ENCODE results near the gene POLRMT. TPM values are rescaled to one million over a fixed set of nuclear protein-coding genes. Genes with fewer than 3 reads are reported as not detected.
A peak's percentile ranks its signal among the peaks of the same experiment; 100 is the strongest.

POLRMT gene
- total and polyA plus RNA-seq, 4 experiments from 2014 or later, result 31.6 to 103 (median 78.6) TPM

GRCh38 chr19:678791-679388, 45.6 kb upstream of the POLRMT start:
- H3K4me1 Mint-ChIP-seq, result peaks cover 0 to 11% (median 3%) of the 10 kb centered on the region in 4 donors

GRCh38 chr19:677601-678436, 44.5 kb upstream of the POLRMT start:
- peaks cover 13% of the 10 kb centered on the region for H3K4me1 ChIP-seq (ENCODE audit: insufficient read depth, low read length)
- H3K9me3 ChIP-seq (ENCODE audit: control insufficient read depth in 1 of 2, low read length in 2 of 2), result no peaks in the 10 kb centered on the region
- H3K36me3 ChIP-seq (ENCODE audit: insufficient read depth, low read length), result no peaks in the 10 kb centered on the region
- ChIA-PET CTCF (ENCODE audit: partially characterized antibody) (interaction anchor here (1.1 kb wide), 1 partner anchor 11 kb away, joined by 3 read pairs; no protein-coding TSS in a partner anchor), POLR2A (ENCODE audit: partially characterized antibody) (interaction anchor here (0.6 to 5.2 kb wide), 3 partner anchors 15 to 592 kb away, joined by 3 to 33 read pairs (median 4); partner anchors contain the start of genes CIRBP and RNF126)
- DNase-seq, result peak in 1 of 5 donors; percentile 13
- H3K27ac Mint-ChIP-seq, result no peak overlapping the region
- peaks cover 0 to 4% (median 0%) of the 10 kb centered on the region in 8 donors for H3K9me3 Mint-ChIP-seq
- peak overlapping the region in 3 of 8 donors; percentile 24 to 59 (median 31) for H3K4me3 Mint-ChIP-seq
- H3K27ac ChIP-seq (ENCODE audit: low read depth, low read length), result no peak overlapping the region
- peaks cover 0 to 11% (median 3%) of the 10 kb centered on the region in 4 donors for H3K4me1 Mint-ChIP-seq
- peaks cover 15 to 17% of the 10 kb centered on the region in 2 donors for H3K27me3 Mint-ChIP-seq
- H3K4me3 ChIP-seq (ENCODE audit: low read length in 2 of 2), result no peak overlapping the region
- H3K36me3 Mint-ChIP-seq, result no peaks in the 10 kb centered on the region
- H3K27me3 ChIP-seq (ENCODE audit: insufficient read depth, low read length), result peaks cover 5% of the 10 kb centered on the region
- intact Hi-C loops (cut with micrococcal nuclease), result no loop called here

More at GRCh38 chr19:678791-679388, 45.6 kb upstream of the POLRMT start:
- no peak overlapping the region for H3K27ac ChIP-seq (ENCODE audit: low read depth, low read length)
- intact Hi-C loops (cut with micrococcal nuclease), result no loop called here
- ChIA-PET CTCF (ENCODE audit: partially characterized antibody) (interaction anchor here (1.1 to 2.0 kb wide), 3 partner anchors 12 to 168 kb away, joined by 3 to 8 read pairs (median 3); partner anchors contain the start of gene RNF126), POLR2A (ENCODE audit: partially characterized antibody) (interaction anchor here (0.7 to 5.2 kb wide), 11 partner anchors 8 to 596 kb away, joined by 3 to 33 read pairs (median 3); partner anchors contain the start of genes FAM174C and RNF126)
- H3K4me1 ChIP-seq (ENCODE audit: insufficient read depth, low read length), result peaks cover 13% of the 10 kb centered on the region
- Mint-ChIP-seq H3K27me3 (peaks cover 12 to 13% of the 10 kb centered on the region in 2 donors), H3K27ac (peak overlapping the region in 5 of 7 donors; percentile 7 to 64 (median 42)), H3K36me3 (no peaks in the 10 kb centered on the region), H3K9me3 (peaks cover 0 to 4% (median 0%) of the 10 kb centered on the region in 8 donors), H3K4me3 (peak overlapping the region; percentile 38 to 75 (median 70))
- no peaks in the 10 kb centered on the region for H3K36me3 ChIP-seq (ENCODE audit: insufficient read depth, low read length)
- H3K27me3 ChIP-seq (ENCODE audit: insufficient read depth, low read length), result peaks cover 5% of the 10 kb centered on the region
- H3K9me3 ChIP-seq (ENCODE audit: control insufficient read depth in 1 of 2, low read length in 2 of 2), result no peaks in the 10 kb centered on the region
- H3K4me3 ChIP-seq (ENCODE audit: low read length in 2 of 2), result no peak overlapping the region
- peak in 1 of 5 donors; percentile 36 for DNase-seq

- H3K4me1 Mint-ChIP-seq, result peaks cover 0 to 11% (median 3%) of the 10 kb centered on the region in 4 donors
- no peak overlapping the region for H3K4me3 ChIP-seq (ENCODE audit: low read length in 2 of 2)
- peaks cover 0 to 4% (median 0%) of the 10 kb centered on the region in 8 donors for H3K9me3 Mint-ChIP-seq
- peaks cover 13% of the 10 kb centered on the region for H3K4me1 ChIP-seq (ENCODE audit: insufficient read depth, low read length)
- H3K27ac Mint-ChIP-seq, result no peak overlapping the region
- H3K36me3 ChIP-seq (ENCODE audit: insufficient read depth, low read length), result no peaks in the 10 kb centered on the region
- intact Hi-C loops (cut with micrococcal nuclease), result no loop called here
- CTCF ChIA-PET (ENCODE audit: partially characterized antibody), result no interaction called here
- peak in 1 of 5 donors; percentile 22 for DNase-seq
- no peak overlapping the region for H3K27ac ChIP-seq (ENCODE audit: low read depth, low read length)
- no peak overlapping the region for H3K4me3 Mint-ChIP-seq
- POLR2A ChIA-PET (ENCODE audit: partially characterized antibody), result interaction anchor here (0.6 to 5.2 kb wide), 5 partner anchors 14 to 592 kb away, joined by 3 to 33 read pairs (median 3); partner anchors contain the start of genes CIRBP and RNF126
- H3K27me3 ChIP-seq (ENCODE audit: insufficient read depth, low read length), result peaks cover 5% of the 10 kb centered on the region
- H3K27me3 Mint-ChIP-seq, result peaks cover 15 to 17% of the 10 kb centered on the region in 2 donors
- no peaks in the 10 kb centered on the region for H3K9me3 ChIP-seq (ENCODE audit: control insufficient read depth in 1 of 2, low read length in 2 of 2)
- H3K36me3 Mint-ChIP-seq, result no peaks in the 10 kb centered on the region
Measured at GRCh38 chr19:677201-677600, 43.9 kb upstream of the POLRMT start.

GRCh38 chr19:676339-677105, 43.2 kb upstream of the POLRMT start, which contains the start of gene FSTL3:
Gene FSTL3 (plus strand): TSS chr19:676392. CDS start chr19:676424, 32 bp downstream.
- Histone ChIP-seq H3K9me3 (ENCODE audit: control insufficient read depth in 1 of 2, low read length in 2 of 2) (no peaks in the 10 kb centered on the region), H3K36me3 (ENCODE audit: insufficient read depth, low read length) (no peaks in the 10 kb centered on the region), H3K4me3 (ENCODE audit: low read length in 2 of 2) (no peak within 1 kb of the TSS), H3K27ac (ENCODE audit: low read depth, low read length) (no peak within 1 kb of the TSS), H3K27me3 (ENCODE audit: insufficient read depth, low read length) (peaks cover 5% of the 10 kb centered on the region), H3K4me1 (ENCODE audit: insufficient read depth, low read length) (peaks cover 12% of the 10 kb centered on the region)
- Mint-ChIP-seq H3K27ac (peak within 1 kb of the TSS in 1 of 7 donors; percentile 75), H3K9me3 (peaks cover 0 to 4% (median 0%) of the 10 kb centered on the region in 8 donors), H3K4me1 (peaks cover 0 to 11% (median 3%) of the 10 kb centered on the region in 4 donors), H3K36me3 (no peaks in the 10 kb centered on the region), H3K4me3 (peak within 1 kb of the TSS in 5 of 8 donors; percentile 15 to 70 (median 51)), H3K27me3 (peaks cover 15 to 17% of the 10 kb centered on the region in 2 donors)
- ChIA-PET CTCF (ENCODE audit: partially characterized antibody) (no interaction called here), POLR2A (ENCODE audit: partially characterized antibody) (interaction anchor here (0.7 to 5.2 kb wide), 5 partner anchors 13 to 92 kb away, joined by 3 to 33 read pairs (median 3); partner anchors contain the start of gene RNF126)
- DNase-seq, result peak in 1 of 5 donors; percentile 35
- intact Hi-C loops (cut with micrococcal nuclease), result no loop called here

GRCh38 chr19:676007-676338, 42.6 kb upstream of the POLRMT start:
- peaks cover 0 to 4% (median 0%) of the 10 kb centered on the region in 8 donors for H3K9me3 Mint-ChIP-seq
- intact Hi-C loops (cut with micrococcal nuclease), result no loop called here
- H3K27ac ChIP-seq (ENCODE audit: low read depth, low read length), result no peak overlapping the region
- H3K4me3 ChIP-seq (ENCODE audit: low read length in 2 of 2), result no peak overlapping the region
- ChIA-PET CTCF (ENCODE audit: partially characterized antibody) (interaction anchor here (1.0 kb wide), 1 partner anchor 88 kb away, joined by 4 read pairs; no protein-coding TSS in a partner anchor), POLR2A (ENCODE audit: partially characterized antibody) (interaction anchor here (1.0 to 1.1 kb wide), 2 partner anchors 13 to 101 kb away, joined by 3 read pairs; partner anchors contain the start of gene RNF126)
- H3K9me3 ChIP-seq (ENCODE audit: control insufficient read depth in 1 of 2, low read length in 2 of 2), result no peaks in the 10 kb centered on the region
- H3K27ac Mint-ChIP-seq, result no peak overlapping the region
- H3K4me1 ChIP-seq (ENCODE audit: insufficient read depth, low read length), result peaks cover 7% of the 10 kb centered on the region
- H3K27me3 ChIP-seq (ENCODE audit: insufficient read depth, low read length), result peaks cover 5% of the 10 kb centered on the region
- peaks cover 0 to 11% (median 3%) of the 10 kb centered on the region in 4 donors for H3K4me1 Mint-ChIP-seq
- peaks cover 15 to 17% of the 10 kb centered on the region in 2 donors for H3K27me3 Mint-ChIP-seq
- no peaks in the 10 kb centered on the region for H3K36me3 Mint-ChIP-seq
- H3K4me3 Mint-ChIP-seq, result peak overlapping the region in 1 of 8 donors; percentile 51
- no peaks in the 10 kb centered on the region for H3K36me3 ChIP-seq (ENCODE audit: insufficient read depth, low read length)
- DNase-seq, result no peak

DNA sequence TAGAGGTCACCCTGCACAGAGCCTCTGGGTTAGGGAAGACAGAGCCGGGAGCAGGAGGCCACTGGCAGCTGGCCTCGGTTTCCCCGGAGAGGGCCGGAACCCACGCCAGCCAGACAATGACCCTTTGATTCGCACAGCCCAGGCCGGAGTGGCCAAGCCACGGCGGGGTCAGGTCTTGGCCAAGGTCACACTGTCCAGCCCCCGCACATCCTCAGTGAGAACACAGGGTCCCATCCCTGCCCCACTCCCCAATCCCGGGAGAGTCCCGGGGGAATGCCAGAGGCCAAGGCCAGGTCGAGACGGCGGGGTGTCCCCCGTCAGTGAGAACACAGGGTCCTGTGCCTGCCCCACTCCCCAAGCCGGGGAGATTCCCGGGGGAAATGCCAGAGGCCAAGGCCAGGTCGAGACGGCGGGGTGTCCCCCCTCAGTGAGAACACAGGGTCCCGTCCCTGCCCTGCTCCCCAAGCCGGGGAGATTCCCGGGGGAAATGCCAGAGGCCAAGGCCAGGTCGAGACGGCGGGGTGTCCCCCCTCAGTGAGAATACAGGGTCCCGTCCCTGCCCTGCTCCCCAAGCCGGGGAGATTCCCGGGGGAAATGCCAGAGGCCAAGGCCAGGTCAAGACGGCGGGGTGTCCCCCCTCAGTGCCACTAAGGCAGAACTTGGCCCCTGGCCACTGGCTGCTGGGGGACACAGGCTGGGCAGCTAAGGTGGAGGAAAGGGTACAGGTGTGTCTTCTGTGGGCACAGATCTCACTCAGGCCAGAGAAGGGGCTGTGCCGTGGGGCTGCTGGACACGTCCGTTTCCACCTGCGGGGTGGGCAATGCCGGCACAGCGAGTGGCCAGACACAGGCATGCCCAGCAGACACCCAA, 41.2 kb upstream of the POLRMT start:
- Histone ChIP-seq H3K4me1 (ENCODE audit: insufficient read depth, low read length) (peaks cover 6% of the 10 kb centered on the region), H3K27me3 (ENCODE audit: insufficient read depth, low read length) (peaks cover 5% of the 10 kb centered on the region), H3K4me3 (ENCODE audit: low read length in 2 of 2) (no peak overlapping the region), H3K9me3 (ENCODE audit: control insufficient read depth in 1 of 2, low read length in 2 of 2) (no peaks in the 10 kb centered on the region), H3K36me3 (ENCODE audit: insufficient read depth, low read length) (no peaks in the 10 kb centered on the region), H3K27ac (ENCODE audit: low read depth, low read length) (no peak overlapping the region)
- ChIA-PET POLR2A (ENCODE audit: partially characterized antibody) (interaction anchor here (0.5 kb wide), 1 partner anchor 8 kb away, joined by 3 read pairs; no protein-coding TSS in a partner anchor), CTCF (ENCODE audit: partially characterized antibody) (no interaction called here)
- H3K27me3 Mint-ChIP-seq, result peaks cover 15 to 17% of the 10 kb centered on the region in 2 donors
- no peaks in the 10 kb centered on the region for H3K9me3 Mint-ChIP-seq
- peak overlapping the region in 2 of 7 donors; percentile 35 to 75 for H3K27ac Mint-ChIP-seq
- peak in 1 of 5 donors; percentile 37 for DNase-seq
- peaks cover 0 to 6% (median 3%) of the 10 kb centered on the region in 4 donors for H3K4me1 Mint-ChIP-seq
- H3K4me3 Mint-ChIP-seq, result no peak overlapping the region
- H3K36me3 Mint-ChIP-seq, result no peaks in the 10 kb centered on the region
- intact Hi-C loops (cut with micrococcal nuclease), result no loop called here
